Liver (tissue), 3 donors: ENCODE results near the gene LNX1.

Experiments
- CTCF ChIP-seq: fragments of 150-350 bp; IDR thresholded peaks from 2 replicates; pipeline ENCODE4 v1.5.1; 2017; ENCODE audit warnings: improper control_type of control experiment, low read depth, low read length; ENCODE audit not compliant: missing input control
- FOXA1 ChIP-seq: IDR thresholded peaks from 2 replicates; pipeline ENCODE4 v1.6.1; 2016; ENCODE audit warnings: antibody characterized with exemption
- RXRA ChIP-seq, 2 donors: IDR thresholded peaks; 2 replicates each; pipeline ENCODE4 v1.6.1; 2017 to 2018; ENCODE audit warnings: antibody characterized with exemption in 2 of 2, mild to moderate bottlenecking in 1 of 2
- TAF1 ChIP-seq: conservative IDR thresholded peaks from 2 replicates; pipeline ENCODE4 v1.6.1; 2016; ENCODE audit warnings: antibody characterized with exemption, mild to moderate bottlenecking
- TF ChIP-seq, protein P1 (sequence below): IDR thresholded peaks from 2 replicates; pipeline ENCODE4 v1.6.1; 2016; ENCODE audit warnings: antibody characterized with exemption
- TF ChIP-seq, protein P2 (sequence below): IDR thresholded peaks from 2 replicates; pipeline ENCODE4 v1.6.1; 2016; ENCODE audit warnings: antibody characterized with exemption, mild to moderate bottlenecking
- donor health status: healthy.
- donor health status: healthy.

- TF ChIP-seq, protein P1, sequence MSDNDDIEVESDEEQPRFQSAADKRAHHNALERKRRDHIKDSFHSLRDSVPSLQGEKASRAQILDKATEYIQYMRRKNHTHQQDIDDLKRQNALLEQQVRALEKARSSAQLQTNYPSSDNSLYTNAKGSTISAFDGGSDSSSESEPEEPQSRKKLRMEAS, result no peak
- TF ChIP-seq CTCF (no peak), FOXA1 (no peak), TAF1 (no peak), RXRA (IDR thresholded peaks at IDR 0.05) (no peak)
- TF ChIP-seq, protein P2, sequence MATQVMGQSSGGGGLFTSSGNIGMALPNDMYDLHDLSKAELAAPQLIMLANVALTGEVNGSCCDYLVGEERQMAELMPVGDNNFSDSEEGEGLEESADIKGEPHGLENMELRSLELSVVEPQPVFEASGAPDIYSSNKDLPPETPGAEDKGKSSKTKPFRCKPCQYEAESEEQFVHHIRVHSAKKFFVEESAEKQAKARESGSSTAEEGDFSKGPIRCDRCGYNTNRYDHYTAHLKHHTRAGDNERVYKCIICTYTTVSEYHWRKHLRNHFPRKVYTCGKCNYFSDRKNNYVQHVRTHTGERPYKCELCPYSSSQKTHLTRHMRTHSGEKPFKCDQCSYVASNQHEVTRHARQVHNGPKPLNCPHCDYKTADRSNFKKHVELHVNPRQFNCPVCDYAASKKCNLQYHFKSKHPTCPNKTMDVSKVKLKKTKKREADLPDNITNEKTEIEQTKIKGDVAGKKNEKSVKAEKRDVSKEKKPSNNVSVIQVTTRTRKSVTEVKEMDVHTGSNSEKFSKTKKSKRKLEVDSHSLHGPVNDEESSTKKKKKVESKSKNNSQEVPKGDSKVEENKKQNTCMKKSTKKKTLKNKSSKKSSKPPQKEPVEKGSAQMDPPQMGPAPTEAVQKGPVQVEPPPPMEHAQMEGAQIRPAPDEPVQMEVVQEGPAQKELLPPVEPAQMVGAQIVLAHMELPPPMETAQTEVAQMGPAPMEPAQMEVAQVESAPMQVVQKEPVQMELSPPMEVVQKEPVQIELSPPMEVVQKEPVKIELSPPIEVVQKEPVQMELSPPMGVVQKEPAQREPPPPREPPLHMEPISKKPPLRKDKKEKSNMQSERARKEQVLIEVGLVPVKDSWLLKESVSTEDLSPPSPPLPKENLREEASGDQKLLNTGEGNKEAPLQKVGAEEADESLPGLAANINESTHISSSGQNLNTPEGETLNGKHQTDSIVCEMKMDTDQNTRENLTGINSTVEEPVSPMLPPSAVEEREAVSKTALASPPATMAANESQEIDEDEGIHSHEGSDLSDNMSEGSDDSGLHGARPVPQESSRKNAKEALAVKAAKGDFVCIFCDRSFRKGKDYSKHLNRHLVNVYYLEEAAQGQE, result no peak
Observed at GRCh38 chr4:53619431-53619830, 28.1 kb upstream of the LNX1 start.
